Natural killer cell (primary cell): ENCODE results near the gene ZNF729. TPM values are rescaled to one million over a fixed set of nuclear protein-coding genes. Genes with fewer than 3 reads are reported as not detected.

Source experiments
- ATAC-seq, 3 donors: fragments of 150-1000 bp in 2 of 3; fragments of 200-7000 bp in 1 of 3; cut with Tn5 transposase; 1 replicate in 1 of 3; 2 replicates in 2 of 3; pipeline ENCODE4 v1.10.0; 2021; ENCODE audit warnings: mild to moderate bottlenecking in 2 of 3, moderate library complexity in 2 of 3
- DNase-seq, 2 donors: peaks; one replicate each; pipeline versions ENCODE4 v3.0.0 to v3.0.0-alpha.2; 2013 to 2021; ENCODE audit warnings: mixed read lengths in 1 of 2
- H3K27ac ChIP-seq: one replicate; pipeline ENCODE4 v1.5.1; 2013; ENCODE audit warnings: mild to moderate bottlenecking, low read length
- H3K27me3 ChIP-seq: one replicate; pipeline ENCODE4 v1.6.1; 2013; ENCODE audit warnings: low read length; ENCODE audit not compliant: control insufficient read depth, insufficient read depth
- H3K36me3 ChIP-seq: one replicate; pipeline ENCODE4 v1.6.1; 2013; ENCODE audit warnings: low read length; ENCODE audit not compliant: control insufficient read depth, insufficient read depth
- H3K4me1 ChIP-seq: one replicate; pipeline ENCODE4 v1.6.1; 2013; ENCODE audit warnings: low read length; ENCODE audit not compliant: control insufficient read depth, insufficient read depth
- H3K4me3 ChIP-seq: one replicate; pipeline ENCODE4 v1.5.1; 2013; ENCODE audit warnings: low read length
- H3K9me3 ChIP-seq: one replicate; pipeline ENCODE4 v1.6.1; 2013; ENCODE audit warnings: low read length; ENCODE audit not compliant: control insufficient read depth, insufficient read depth
- H3K27ac Mint-ChIP-seq, 2 donors: one replicate each; pipeline ENCODE4 v1.8.0; 2022; ENCODE audit warnings: mild to moderate bottlenecking in 2 of 2, mixed read lengths in 2 of 2, moderate library complexity in 1 of 2
- H3K27me3 Mint-ChIP-seq, 2 donors: one replicate each; pipeline ENCODE4 v1.8.0; 2022; ENCODE audit warnings: low read depth in 2 of 2, mixed read lengths in 2 of 2
- H3K36me3 Mint-ChIP-seq: one replicate; pipeline ENCODE4 v1.8.0; 2022; ENCODE audit warnings: mixed read lengths
- H3K4me1 Mint-ChIP-seq, 2 donors: one replicate each; pipeline ENCODE4 v1.8.0; 2022; ENCODE audit warnings: mixed read lengths in 2 of 2
- H3K4me3 Mint-ChIP-seq: one replicate; pipeline ENCODE4 v1.8.0; 2022; ENCODE audit warnings: mild to moderate bottlenecking, moderate library complexity, mixed read lengths
- H3K9me3 Mint-ChIP-seq, 2 donors: one replicate each; pipeline ENCODE4 v1.8.0; 2022; ENCODE audit warnings: mixed read lengths in 2 of 2
- WGBS: methylation state at CpG from one replicate; pipeline ENCODE4 v1.1.7; 2013; ENCODE audit warnings: missing lambda C conversion rate; ENCODE audit not compliant: insufficient coverage; 5-methylcytosine and 5-hydroxymethylcytosine counted together
- intact Hi-C: fragments of 100-400 bp; cut with micrococcal nuclease; formaldehyde crosslinking; loops from one replicate; pipeline ENCODE4 v1.14.2; 2022
- total RNA-seq, 4 donors: library from RNA; stranded (reverse); fragments of 120-200 nt in 1 of 4; gene quantifications; one replicate each; pipeline versions ENCODE4 v1.2.3 to v1.2.4, GENCODE V29; 2013 to 2022
- TF ChIP-seq, protein P1 (sequence below): fragments of 200-600 bp; IDR thresholded peaks from one replicate; pipeline ENCODE4 v1.8.0; 2022; ENCODE audit warnings: antibody characterized with exemption

ZNF729 gene
- total RNA-seq = not detected
- total RNA-seq (2013) = not detected

DNA sequence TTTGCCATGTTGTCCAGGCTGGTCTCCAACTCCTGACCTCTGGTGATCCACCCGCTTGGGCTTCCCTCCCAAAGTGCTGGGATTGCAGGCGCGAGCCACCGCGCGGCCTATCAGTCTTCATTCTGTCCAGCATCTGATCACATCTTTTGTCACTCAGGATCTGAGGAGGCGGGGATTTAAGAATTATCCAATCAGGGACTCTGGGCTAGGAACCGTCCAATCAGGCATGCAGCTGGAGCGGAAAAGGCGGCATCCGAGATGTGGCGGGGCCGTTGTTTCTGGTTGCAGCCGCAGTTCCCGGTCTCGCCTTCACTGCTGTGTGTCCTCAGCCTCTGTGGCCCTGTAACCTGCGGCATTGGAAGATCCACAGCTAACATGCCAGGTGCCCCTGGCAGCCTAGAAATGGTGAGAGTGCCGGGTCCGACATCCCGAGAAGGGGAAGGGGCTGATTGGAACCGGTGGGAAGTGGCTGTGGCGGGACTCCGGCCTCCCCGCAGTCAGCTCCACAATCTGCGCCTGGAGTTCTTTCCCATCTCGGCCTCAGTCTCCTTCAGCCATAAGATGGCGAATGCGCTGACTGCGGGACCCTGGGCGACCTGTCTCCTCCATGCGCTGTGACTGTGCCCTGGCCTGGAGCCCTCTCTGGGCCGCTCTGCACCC lies at the start of gene ZNF729:
Gene ZNF729 (plus strand): TSS at position 291 of the 660 bp plus-strand sequence. CDS start 85 bp downstream, at position 376.
- Mint-ChIP-seq H3K27me3 (no peaks in the 10 kb centered on the region), H3K9me3 (peaks cover 6 to 19% of the 10 kb centered on the region in 2 donors), H3K36me3 (peaks cover 16% of the 10 kb centered on the region), H3K27ac (no peak within 1 kb of the TSS), H3K4me1 (no peaks in the 10 kb centered on the region), H3K4me3 (no peak within 1 kb of the TSS)
- no peak within 1 kb of the TSS for H3K4me3 ChIP-seq
- H3K27me3 ChIP-seq = no peaks in the 10 kb centered on the region
- 8% methylated on average over 32 of the region's 32 CpGs for WGBS
- H3K36me3 ChIP-seq = no peaks in the 10 kb centered on the region
- H3K27ac ChIP-seq = no peak within 1 kb of the TSS
- H3K9me3 ChIP-seq = no peaks in the 10 kb centered on the region
- intact Hi-C loops = no loop called here
- DNase-seq (no peak), ATAC-seq (no peak)
- TF ChIP-seq, protein P1, sequence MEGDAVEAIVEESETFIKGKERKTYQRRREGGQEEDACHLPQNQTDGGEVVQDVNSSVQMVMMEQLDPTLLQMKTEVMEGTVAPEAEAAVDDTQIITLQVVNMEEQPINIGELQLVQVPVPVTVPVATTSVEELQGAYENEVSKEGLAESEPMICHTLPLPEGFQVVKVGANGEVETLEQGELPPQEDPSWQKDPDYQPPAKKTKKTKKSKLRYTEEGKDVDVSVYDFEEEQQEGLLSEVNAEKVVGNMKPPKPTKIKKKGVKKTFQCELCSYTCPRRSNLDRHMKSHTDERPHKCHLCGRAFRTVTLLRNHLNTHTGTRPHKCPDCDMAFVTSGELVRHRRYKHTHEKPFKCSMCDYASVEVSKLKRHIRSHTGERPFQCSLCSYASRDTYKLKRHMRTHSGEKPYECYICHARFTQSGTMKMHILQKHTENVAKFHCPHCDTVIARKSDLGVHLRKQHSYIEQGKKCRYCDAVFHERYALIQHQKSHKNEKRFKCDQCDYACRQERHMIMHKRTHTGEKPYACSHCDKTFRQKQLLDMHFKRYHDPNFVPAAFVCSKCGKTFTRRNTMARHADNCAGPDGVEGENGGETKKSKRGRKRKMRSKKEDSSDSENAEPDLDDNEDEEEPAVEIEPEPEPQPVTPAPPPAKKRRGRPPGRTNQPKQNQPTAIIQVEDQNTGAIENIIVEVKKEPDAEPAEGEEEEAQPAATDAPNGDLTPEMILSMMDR = no peak
- no peaks in the 10 kb centered on the region for H3K4me1 ChIP-seq

- no peaks in the 10 kb centered on the region for H3K4me1 ChIP-seq
- Mint-ChIP-seq H3K4me1 (no peaks in the 10 kb centered on the region), H3K36me3 (peaks cover 8% of the 10 kb centered on the region), H3K27ac (no peak overlapping the region), H3K27me3 (no peaks in the 10 kb centered on the region), H3K4me3 (no peak overlapping the region), H3K9me3 (peaks cover 12 to 15% of the 10 kb centered on the region in 2 donors)
- no peak overlapping the region for H3K27ac ChIP-seq
- ATAC-seq (no peak), DNase-seq (no peak)
- no peak overlapping the region for H3K4me3 ChIP-seq
- intact Hi-C loops = no loop called here
- TF ChIP-seq, protein P1 = no peak
- H3K9me3 ChIP-seq = peaks cover 33% of the 10 kb centered on the region
- H3K27me3 ChIP-seq = no peaks in the 10 kb centered on the region
- H3K36me3 ChIP-seq = no peaks in the 10 kb centered on the region
Observed at GRCh38 chr19:22256856-22257255, 29.4 kb upstream of the ZNF729 start.

DNA sequence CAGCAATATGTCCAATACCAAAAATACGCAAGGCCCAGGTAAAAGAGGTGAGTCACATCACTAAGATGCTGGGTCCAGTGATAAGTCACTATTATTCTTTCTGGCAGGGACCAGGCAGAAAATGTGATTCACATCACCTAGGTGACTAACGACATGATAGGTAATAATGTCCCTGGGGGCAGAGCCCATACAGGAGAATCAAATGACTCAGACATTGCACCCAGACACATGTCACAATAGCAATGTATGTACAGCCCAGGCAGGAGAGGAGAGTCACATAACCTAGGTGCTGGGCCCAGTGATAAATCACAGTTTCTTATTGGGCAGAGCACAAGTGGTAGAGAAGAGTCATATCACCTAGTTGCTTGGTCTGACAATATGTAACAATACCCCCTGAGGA lies 28.9 kb upstream of the ZNF729 start:
- intact Hi-C loops = no loop called here
- Histone ChIP-seq H3K9me3 (peaks cover 34% of the 10 kb centered on the region), H3K27me3 (no peaks in the 10 kb centered on the region), H3K27ac (no peak overlapping the region), H3K4me1 (no peaks in the 10 kb centered on the region), H3K4me3 (no peak overlapping the region), H3K36me3 (no peaks in the 10 kb centered on the region)
- WGBS = 94% methylated on average over 2 of the region's 2 CpGs
- no peaks in the 10 kb centered on the region for H3K4me1 Mint-ChIP-seq
- DNase-seq (no peak), ATAC-seq (no peak)
- TF ChIP-seq, protein P1 = no peak
- H3K9me3 Mint-ChIP-seq = peaks cover 12 to 15% of the 10 kb centered on the region in 2 donors
- H3K4me3 Mint-ChIP-seq = no peak overlapping the region
- no peak overlapping the region for H3K27ac Mint-ChIP-seq
- H3K27me3 Mint-ChIP-seq = no peaks in the 10 kb centered on the region
- peaks cover 8% of the 10 kb centered on the region for H3K36me3 Mint-ChIP-seq

GRCh38 chr19:22257916-22258315 lies 28.3 kb upstream of the ZNF729 start:
- Mint-ChIP-seq H3K27ac (no peak overlapping the region), H3K4me1 (no peaks in the 10 kb centered on the region), H3K36me3 (peaks cover 8% of the 10 kb centered on the region), H3K4me3 (no peak overlapping the region), H3K9me3 (peaks cover 11 to 15% of the 10 kb centered on the region in 2 donors), H3K27me3 (no peaks in the 10 kb centered on the region)
- DNase-seq (no peak), ATAC-seq (no peak)
- TF ChIP-seq, protein P1 = no peak
- Histone ChIP-seq H3K27me3 (no peaks in the 10 kb centered on the region), H3K9me3 (peaks cover 39% of the 10 kb centered on the region), H3K4me1 (no peaks in the 10 kb centered on the region), H3K4me3 (no peak overlapping the region), H3K27ac (no peak overlapping the region), H3K36me3 (no peaks in the 10 kb centered on the region)
- intact Hi-C loops = no loop called here
